BJ (cell line): Measurements from ENCODE around the gene SCMH1. TPM values are rescaled to one million over a fixed set of nuclear protein-coding genes. Genes with fewer than 3 reads are reported as not detected.
"Not testable (repeated sequence)": the region's sequence is repeated elsewhere in the genome, so short reads cannot be mapped to it uniquely, and the experiment has no call there.

Experiments used
- CTCF ChIA-PET: fragments of 350-600 bp; formaldehyde crosslinking; extraction: SDS; loops from one replicate; lab custom pipeline; 2021; ENCODE audit warnings: antibody characterized with exemption, inconsistent platforms; lab: Yijun Ruan, JAX
- POLR2A ChIA-PET: fragments of 300-600 bp; sonication (Branson Sonifier 250); formaldehyde crosslinking; extraction: SDS; loops from one replicate; lab custom pipeline; 2021; ENCODE audit warnings: antibody characterized with exemption; lab: Charles Lee
- DNase-seq: peaks from one replicate; pipeline ENCODE4 v3.0.0-alpha.2; 2011; ENCODE audit warnings: low read depth
- H3K27me3 ChIP-seq: 2 replicates; pipeline ENCODE4 v1.6.0; 2011; ENCODE audit warnings: low read length; ENCODE audit not compliant: control insufficient read depth, insufficient read depth
- H3K36me3 ChIP-seq: 2 replicates; pipeline ENCODE4 v1.5.1; 2011; ENCODE audit warnings: low read length; ENCODE audit not compliant: control insufficient read depth, insufficient read depth
- H3K4me3 ChIP-seq: 2 replicates; pipeline ENCODE4 v1.5.1; 2011; ENCODE audit warnings: low read depth, mild to moderate bottlenecking, control low read depth, low read length
- CTCF ChIP-seq: IDR thresholded peaks from 2 replicates; pipeline ENCODE4 v1.5.1; 2011; ENCODE audit warnings: low read depth, mild to moderate bottlenecking, control low read depth, inconsistent platforms, low read length, moderate library complexity; ENCODE audit not compliant: insufficient read depth
- polyA plus RNA-seq: library from polyadenylated mRNA; depleted of rRNA; stranded (reverse); fragments of >200 nt; gene quantifications from 2 replicates; pipeline ENCODE4 v1.2.3, GENCODE V29; 2011

SCMH1 gene
- polyA plus RNA-seq, 1 experiment, result 44.9 TPM

DNA sequence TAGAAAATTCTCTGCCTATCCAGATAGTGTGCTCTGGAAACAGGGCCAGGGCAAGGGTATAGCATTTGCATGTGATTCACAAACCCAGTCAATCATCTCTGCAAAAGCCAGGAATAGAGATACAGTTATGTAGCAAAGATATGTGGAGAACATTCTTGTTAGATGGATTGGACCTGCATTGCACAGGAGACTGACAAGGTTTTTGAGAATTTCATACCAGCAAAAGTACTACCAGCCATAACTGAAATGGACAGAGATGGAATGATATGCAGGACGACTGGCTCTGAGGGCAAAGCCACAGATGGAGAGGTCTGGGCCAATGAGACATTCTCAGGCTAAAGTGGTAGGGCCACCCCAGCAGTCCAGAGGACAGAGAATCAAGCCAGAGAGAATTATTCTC lies 24.7 kb downstream of the SCMH1 start:
- CTCF ChIA-PET, result no interaction called here

GRCh38 chr1:41215623-41216022 lies 26.5 kb downstream of the SCMH1 start:
- no peak for DNase-seq
- TF ChIP-seq CTCF, result no peak
- ChIA-PET CTCF (interaction anchor here (0.6 kb wide), 1 partner anchor 154 kb away, joined by 3 read pairs; no protein-coding TSS in a partner anchor), POLR2A (no interaction called here)
- H3K36me3 ChIP-seq, result no peaks in the 10 kb centered on the region
- H3K27me3 ChIP-seq, result no peaks in the 10 kb centered on the region
- H3K4me3 ChIP-seq, result no peak overlapping the region

More for the DNA sequence above, 24.7 kb downstream of the SCMH1 start:
- POLR2A ChIA-PET, result no interaction called here
- no peak for TF ChIP-seq CTCF
- Histone ChIP-seq H3K4me3 (no peak overlapping the region), H3K36me3 (no peaks in the 10 kb centered on the region), H3K27me3 (no peaks in the 10 kb centered on the region)
- no peak for DNase-seq

DNA sequence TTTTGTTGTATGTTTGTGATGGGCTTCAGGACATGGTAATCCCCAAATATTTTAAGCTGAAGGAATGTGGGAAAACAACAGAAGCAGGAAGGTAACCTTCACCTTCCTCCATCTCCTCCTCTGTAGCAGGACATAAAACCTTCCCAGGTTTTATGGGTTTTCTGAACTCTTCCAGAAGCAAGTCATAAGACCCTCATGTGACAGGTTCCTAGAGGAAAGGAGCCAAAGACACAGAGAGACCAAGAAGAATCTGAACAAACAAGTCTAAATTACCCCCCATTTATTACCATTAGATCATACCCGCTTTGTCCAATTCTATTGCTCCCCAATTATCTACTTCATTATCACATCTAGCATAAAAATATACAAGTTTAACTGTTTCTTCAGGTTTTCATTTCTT lies 28.8 kb downstream of the SCMH1 start:
- ChIA-PET POLR2A (no interaction called here), CTCF (no interaction called here)
- no peak overlapping the region for H3K4me3 ChIP-seq
- no peak for TF ChIP-seq CTCF
- DNase-seq, result no peak
- H3K27me3 ChIP-seq, result no peaks in the 10 kb centered on the region
- no peaks in the 10 kb centered on the region for H3K36me3 ChIP-seq

GRCh38 chr1:41211608-41212007 lies 30.5 kb downstream of the SCMH1 start:
- POLR2A ChIA-PET, DNase-seq, H3K27me3 ChIP-seq, H3K4me3 ChIP-seq, H3K36me3 ChIP-seq: not testable (repeated sequence)
- CTCF ChIA-PET, result interaction anchor here (0.9 kb wide), 1 partner anchor 17 kb away, joined by 3 read pairs; no protein-coding TSS in a partner anchor

GRCh38 chr1:41207053-41207452 lies 35.1 kb downstream of the SCMH1 start:
- H3K27me3 ChIP-seq, DNase-seq, CTCF ChIA-PET, H3K36me3 ChIP-seq, POLR2A ChIA-PET, H3K4me3 ChIP-seq: not testable (repeated sequence)

- H3K36me3 ChIP-seq, result no peaks in the 10 kb centered on the region; the same call in 1 of the 2 replicates
- H3K4me3 ChIP-seq, result no peak overlapping the region
- ChIA-PET CTCF (no interaction called here), POLR2A (no interaction called here)
- no peak for DNase-seq
- no peak for TF ChIP-seq CTCF
- no peaks in the 10 kb centered on the region for H3K27me3 ChIP-seq
These were observed 41.4 kb downstream of the SCMH1 start for GRCh38 chr1:41200728-41201127.
